Activated naive CD4-positive, alpha-beta T cell treated with Interleukin-2 at 50 U/mL for 16 hours (primary cell): ENCODE data around the gene CTDSPL.
"Not testable (repeated sequence)": the region's sequence is repeated elsewhere in the genome, so short reads cannot be mapped to it uniquely, and the experiment has no call there.

Source experiments
- DNase-seq: peaks from one replicate; pipeline ENCODE4 v3.0.0-alpha.2; 2020

Gene CTDSPL

DNA sequence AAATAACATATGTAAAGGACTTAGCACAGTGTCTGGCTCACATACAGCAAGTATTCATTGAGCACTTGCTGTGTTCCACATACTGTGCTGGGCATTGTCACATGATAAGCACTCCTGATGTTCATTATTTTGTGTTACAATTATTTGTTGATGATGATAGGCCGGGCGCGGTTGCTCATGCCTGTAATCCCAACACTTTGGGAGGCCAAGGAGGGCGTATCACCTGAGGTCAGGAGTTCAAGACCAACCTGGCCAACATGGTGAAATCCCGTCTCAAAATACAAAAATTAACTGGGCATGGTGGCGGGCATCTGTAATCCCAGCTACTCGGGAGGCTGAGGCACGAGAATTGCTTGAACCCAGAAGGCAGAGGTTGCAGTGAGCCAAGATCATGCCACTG is 110.4 kb downstream of the CTDSPL start:
- not testable (repeated sequence) for DNase-seq

DNA sequence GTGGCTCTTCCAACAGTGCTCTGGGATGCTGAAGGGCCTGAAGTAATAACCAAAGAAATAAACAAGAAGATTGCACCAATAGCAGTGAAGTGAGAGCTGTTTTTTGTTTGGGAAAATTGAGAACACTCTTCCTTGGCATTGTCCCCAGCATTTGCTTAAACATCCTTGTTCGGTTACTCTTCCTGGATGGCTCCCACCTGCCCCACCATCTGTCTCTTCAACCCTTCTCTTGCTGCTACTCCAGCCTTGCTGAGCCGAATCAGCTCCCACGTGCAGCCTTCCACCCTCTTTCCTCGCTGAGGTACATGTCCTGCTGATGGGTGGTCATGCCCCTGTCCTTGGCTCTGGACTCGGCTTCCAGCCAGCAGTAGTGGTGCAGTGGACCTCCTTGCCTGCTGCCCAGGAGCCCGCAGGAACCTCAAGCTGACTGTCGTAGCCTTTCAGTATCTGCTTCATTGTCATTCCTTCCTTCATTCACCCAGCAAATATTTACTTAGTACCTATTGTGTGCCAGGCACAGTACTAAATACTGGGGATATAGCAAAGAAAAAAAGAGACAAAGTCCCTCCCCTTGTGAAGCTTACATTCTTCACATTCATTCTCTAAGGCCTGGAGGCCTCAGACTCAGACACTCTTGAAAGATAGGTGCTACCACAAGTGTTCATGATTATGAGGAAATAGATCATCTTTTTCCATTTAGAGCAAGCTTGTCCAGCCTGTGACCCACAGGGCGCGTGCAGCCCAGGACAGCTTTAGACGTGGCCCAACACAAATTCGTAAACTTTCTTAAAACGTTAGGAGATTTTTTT is 111.8 kb downstream of the CTDSPL start:
- DNase-seq = no peak

DNA sequence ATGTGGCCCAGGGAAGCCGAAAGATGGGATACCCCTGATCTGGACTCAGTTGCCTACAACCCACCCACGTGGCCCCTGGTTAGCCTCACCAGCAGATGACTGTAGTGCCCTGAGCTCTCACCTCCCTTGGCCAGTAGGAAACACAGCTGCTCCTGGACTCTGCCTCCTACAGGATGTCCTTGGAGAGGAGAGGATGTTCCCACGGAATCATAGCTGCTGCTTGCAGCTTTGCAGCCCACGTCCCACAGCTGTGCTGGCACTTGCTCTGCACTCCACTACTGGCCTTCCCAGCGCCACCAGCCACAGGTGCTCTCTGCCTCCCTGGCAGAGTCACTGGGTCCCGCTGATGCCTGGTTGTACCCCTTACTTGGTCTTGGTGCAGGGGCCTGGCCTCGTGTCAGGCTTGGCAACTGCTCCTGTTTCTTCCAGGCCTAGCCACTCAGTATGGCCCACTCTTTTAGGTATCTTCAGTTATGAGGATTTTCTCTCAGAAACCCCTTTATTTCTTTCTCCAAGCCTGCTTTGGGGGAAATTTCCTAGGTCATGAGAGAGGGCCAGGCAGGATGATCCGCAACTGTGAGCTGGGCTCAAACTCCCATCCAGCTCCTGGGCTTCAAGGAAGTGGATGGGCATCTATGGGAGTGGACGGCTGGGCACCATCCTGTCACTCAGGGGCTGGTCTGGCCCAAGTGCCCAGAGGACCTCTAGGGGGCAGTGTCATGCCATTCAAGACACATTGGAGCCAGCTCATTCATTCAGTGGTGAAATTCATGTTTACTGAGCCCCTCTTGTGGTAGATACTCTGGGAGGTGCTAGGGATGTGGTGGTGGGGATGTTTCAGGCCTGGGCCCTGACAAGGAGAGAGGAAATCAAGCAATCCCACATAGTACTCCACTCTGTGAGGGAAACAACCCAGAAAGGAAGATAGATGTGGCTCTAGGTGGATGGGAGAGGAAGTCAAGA is 112.7 kb downstream of the CTDSPL start:
- peak; percentile 68 for DNase-seq

DNA sequence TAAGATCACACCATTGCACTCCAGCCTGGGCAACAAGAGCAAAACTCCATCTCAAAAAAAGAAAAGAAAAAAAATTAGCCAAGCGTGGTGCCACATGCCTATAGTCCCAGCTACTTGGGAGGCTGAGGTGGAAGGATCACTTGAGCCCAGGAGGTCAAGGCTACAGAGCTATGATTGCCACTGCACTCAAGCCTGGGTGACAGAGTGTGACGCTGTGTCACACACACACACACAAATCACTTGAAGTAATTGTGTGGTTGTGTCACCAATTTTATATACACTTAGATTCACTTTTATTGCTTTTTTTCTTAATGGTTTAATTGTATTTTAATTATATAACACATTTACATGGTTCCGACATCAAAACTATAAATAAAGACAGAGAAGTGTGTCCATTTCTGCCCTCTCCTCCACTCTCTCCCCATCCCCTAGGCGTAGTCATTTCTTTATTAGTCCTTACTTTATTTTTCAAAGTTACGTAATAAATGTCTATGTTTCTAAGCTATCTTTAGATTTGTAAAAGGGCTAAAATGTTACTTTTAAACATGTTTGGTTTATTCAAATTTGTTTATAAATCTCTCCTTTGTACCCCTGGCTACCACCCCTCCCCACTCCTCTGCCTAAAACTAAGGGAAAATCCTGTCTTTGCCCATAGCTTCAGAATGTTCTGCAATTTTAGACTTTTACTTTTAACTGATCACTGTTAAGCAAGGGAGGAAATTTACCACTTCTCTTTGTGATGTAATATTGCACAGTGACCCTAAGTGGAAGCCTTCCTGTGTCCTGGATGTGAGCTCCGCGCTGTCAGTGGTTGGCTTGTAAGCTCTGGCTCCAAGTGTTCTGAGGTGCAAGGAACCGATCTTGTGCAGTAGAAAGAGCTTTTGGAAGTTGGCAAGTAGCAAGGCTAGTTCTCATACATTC is 118.1 kb downstream of the CTDSPL start:
- no peak for DNase-seq

DNA sequence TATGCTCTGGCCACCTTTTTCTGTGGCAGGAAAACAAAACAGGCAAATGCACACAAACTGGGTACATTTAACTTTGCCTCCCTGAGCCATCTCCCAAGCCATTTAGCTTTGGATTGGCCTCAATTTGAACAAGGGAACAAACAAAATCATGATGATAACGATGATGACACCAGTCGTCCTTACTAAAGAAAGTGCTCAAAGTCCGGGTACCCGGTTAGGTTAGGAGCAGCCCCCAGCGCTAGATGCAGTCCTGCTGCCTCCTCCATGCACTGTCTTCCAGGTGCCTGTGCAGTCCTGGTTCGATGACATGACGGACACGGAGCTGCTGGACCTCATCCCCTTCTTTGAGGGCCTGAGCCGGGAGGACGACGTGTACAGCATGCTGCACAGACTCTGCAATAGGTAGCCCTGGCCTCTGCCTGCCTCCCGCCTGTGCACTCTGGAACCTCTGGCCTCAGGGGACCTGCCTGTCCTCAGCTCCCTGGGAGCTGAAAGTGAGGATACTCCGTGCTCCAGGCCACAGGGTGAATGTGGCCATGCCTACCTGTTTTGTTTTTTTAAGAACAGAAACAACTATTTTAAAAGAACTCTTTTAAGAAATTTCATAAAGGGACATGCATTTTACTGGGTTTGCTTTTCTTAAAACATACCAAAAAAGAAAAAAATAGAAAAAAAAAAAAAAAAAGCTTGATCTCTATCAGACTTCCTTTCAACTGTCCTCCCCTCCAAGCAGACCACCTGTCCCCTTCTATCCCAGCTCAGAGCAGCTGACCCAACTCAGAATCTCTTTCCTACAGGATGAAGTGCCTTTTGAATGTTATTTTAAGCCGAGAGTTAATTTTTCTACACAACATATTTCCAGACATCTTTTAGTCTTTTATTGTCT is 119.0 kb downstream of the CTDSPL start:
- no peak for DNase-seq

DNA sequence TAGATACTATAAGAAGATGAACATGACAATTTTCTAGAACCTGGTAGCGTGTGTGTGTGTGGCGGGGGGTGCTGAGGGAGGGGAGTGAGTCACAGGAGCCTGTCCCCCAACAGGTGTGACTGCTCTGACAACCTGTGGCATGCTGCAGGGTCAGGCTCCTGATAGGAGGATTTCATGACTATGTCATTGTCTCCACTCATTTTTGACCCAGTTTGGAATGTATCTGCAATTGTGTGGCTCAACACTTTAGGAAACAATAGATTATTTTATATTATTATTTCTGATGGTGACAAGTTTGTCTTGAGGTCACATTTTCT is 119.6 kb downstream of the CTDSPL start:
- no peak for DNase-seq

DNA sequence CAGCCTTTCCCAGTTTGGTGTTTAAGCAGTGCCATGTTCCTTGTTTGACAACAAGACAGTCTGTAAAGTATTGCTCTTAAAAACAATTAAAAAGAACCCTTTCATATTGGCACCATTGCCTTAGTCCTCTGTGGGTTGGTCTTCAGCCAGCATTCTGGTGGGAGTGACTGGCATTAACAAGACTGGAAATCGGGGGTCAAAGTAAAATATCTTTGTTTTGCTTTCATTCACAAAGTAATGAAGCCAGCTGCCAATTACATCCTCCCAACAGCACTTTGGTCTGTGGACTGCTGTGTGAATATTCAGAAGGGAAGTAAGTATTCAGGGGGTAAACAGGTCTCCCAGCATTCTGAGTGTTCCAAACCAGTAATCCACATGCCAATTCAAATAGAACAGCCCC is 120.7 kb downstream of the CTDSPL start:
- no peak for DNase-seq

DNA sequence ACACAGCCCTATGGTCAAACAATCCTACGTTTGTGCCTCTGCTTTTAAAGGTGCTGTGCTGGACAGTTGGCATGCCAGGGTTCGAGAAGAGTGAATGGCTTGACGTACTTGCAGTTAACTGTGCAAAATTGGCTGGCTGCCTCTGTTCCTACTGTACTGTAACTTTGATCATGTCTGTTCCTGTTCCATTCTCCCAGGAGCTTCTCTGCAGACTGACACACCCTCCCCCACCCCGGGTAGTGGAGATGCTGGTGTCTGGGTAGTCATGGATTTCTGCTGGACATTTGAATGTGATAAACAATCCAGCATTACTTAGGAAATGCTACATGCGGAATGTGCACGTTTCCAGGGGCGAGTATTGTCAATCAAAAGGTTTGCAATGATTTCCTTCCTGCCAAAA is 122.4 kb downstream of the CTDSPL start:
- DNase-seq = no peak

DNA sequence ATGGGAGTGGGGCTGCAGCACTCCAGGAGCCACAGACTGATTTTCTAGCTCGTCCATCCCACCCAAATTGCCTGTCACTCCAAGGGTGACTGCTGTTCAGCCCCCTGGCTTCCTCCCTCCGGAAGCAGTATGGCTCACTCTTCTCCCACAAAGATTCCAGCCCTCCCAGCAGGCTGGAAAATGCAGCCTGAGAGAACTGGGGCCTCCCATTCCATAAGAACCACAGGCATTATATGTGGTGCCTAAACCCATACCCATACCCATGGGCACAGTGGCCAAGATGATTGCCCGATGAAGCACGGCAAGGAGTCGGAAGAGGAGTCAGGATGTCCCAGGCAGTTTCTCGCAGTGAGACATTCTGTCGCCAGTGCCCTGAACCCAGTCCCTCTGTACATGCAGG is 122.9 kb downstream of the CTDSPL start:
- no peak for DNase-seq

DNA sequence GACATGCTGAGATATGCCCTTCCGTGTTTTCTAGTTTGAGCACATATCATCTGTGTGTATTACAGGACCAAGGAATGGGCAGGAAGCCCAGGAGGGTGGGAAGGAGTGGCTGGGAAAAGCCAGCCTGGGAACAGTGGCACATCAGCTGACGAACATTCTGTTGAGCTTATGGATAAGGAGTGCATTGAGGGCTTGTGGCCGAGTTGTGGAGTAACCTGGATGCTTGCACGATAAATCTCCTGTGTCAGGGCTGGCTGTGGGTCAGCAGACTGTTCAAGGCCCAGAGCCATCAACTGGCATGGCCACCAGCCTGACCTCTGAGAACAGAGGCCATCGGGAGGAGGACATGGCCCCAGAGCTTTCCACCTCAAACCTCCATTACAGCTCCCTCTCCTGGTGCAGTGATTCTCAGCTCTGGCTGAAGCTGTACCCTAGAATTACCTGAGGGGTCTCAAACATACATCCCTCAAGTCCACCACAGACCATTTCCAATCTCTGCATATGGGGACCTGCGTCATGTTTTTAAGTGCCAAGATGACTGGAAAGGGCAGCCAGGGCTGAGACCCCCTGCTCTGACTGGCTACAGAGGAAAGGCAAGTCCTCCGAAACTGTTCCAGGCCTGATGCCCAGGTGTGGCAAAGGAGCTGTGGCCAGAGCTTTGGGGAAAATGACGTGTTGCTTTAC is 124.1 kb downstream of the CTDSPL start:
- no peak for DNase-seq

DNA sequence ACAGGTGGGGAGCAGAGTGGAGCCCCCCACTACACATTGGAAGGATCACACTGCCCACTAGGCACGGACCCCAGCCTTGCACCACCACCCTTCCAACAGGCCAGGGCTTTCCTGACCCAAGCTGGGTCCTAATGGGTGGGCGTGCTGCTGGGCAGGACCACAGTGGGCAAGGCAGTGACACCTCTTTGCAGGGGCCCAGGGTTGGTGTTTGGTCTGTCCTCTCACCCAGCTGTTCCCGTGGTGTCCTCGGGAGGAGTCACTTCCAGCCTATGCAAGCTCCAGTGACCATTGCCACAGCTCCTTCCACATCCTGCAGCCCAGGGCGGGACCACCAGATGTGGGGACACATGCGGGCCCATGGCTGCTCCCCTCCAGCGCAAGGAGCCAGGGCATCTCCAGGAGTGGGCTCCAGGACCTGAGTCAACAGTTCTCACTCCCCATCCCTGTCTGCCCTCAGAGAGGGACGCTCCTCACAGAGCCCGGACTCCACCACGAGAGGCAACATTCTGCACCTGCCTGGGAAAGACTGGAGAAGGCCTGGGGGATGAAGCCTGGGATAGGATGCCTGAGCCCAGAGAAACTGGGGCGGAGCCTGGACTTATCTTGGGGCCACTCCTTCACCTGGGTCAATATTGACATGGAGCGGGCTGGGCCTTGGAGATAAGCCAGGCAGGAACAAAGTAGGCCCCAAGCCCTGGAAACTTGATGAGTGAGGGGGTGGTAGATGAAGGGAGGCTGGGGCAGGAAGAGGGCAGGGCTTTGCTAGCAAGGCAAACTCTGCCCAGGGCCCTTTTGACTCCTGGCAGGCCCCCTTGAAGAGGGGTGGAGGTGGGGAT is 125.0 kb downstream of the CTDSPL start:
- DNase-seq = no peak

DNA sequence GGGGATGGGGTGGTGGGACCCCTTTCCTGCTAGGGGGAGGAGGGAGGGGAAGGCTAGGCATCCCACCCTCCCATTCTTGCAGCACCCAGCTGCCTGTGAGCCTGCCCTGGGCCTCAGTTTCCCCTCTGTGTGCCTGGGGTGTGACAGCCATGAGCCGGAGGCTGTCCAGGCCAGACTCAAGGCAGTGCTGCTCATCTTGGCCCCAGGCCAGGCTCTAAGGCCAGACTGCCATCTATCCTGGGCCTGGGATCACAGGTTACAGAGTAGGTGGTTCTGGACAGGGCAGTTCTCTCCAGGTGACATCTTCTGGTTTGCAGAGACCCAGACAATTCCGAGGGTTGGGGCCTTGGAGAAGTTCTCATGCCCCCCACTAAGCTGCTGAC is 125.6 kb downstream of the CTDSPL start:
- no peak for DNase-seq

DNA sequence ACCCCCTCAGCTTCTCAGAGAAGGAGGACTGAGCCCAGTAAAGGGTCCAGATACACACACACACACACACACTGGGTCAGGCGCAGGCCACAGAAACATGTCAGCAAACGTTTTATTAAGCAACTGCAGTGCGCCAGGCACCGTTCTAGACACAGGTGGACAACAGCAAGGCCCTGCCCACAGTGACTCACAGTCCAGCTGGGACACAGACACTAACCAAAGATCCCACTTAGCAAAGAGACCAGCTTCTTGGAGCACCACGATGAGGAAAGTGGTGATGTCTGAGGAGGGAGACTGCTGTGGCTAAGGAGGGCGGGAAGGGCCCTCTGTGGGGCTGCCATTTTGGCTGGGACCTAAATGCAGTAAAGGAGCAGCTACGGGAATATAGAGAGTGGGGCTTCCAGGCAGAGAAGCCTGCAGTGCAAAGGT is 126.1 kb downstream of the CTDSPL start:
- DNase-seq = no peak

DNA sequence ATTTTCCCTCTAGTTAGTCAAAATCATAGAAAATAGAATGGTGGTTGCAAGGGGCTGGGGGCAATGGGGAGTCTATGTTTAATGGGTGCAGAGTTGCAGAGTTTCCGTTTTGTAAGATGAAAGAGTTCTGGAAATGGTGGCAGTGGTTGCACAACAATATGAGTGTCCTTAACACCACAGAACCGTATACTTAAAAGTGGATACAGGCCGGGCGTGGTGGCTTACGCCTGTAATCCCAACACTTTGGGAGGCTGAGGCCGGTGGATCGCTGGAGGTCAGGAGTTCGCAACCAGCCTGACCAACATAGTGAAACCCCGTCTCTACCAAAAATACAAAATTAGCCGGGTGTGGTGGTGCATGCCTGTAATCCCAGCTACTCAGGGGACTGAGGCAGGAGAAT is 126.7 kb downstream of the CTDSPL start:
- not testable (repeated sequence) for DNase-seq

DNA sequence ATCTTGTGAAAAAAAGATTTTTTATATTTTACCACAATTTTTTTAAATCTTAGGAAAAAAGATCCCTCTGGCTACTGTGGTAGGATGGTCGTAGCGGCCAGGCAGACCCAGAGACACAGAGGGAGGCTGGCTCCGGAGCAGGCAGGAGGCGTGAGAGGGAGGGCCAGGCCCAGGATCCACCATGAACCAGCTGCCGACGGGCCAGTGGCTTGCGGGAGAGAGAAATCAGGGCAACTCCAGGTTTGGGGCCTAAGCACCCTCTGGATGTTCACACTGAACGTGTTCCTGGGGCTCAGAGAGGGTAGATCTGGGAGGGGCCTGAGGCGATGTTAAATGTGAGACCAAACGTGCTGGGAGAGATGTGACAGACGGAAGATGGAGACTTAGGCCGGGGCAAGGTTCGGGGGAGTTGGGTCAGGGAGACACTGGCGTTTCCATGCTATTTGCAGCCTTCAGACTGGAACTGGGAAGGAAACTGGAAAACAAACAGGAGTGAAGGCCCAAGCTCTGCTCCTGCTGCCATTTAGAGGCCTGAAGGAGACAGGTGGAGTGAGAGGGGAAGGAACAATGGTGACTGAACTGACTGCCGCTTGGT is 127.3 kb downstream of the CTDSPL start:
- no peak for DNase-seq

DNA sequence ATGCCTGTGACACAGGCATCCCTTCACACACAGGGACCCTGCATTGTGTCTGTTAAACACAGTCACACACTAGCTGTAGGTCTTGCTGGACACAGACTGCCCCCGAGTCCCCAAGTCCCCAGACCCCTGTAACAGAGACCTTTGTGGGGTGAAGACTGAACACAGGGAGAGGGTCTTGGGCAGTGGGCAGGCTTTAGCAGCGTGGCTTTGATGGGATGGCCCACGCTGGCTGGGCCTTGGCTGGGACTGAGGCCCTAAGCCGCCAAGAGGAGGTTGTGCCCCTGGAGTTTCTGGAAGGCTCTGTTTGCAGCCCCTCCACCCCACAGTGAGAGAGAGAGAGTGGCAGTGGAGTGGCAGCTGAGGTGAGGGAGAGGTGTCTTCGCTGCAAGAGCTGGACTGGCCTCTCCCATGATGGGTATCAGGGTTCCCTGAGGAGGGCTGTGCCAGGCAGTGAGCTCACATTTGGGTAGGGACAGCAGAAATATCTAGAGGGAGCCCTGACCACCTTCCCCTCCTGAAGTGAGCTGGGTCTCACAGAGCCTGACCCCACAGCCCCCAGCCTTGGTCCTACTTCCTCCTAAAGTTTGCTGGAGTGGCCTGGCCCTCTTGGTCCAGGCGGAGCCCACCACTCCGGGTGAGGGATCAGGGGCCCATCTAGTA is 128.3 kb downstream of the CTDSPL start:
- no peak for DNase-seq

DNA sequence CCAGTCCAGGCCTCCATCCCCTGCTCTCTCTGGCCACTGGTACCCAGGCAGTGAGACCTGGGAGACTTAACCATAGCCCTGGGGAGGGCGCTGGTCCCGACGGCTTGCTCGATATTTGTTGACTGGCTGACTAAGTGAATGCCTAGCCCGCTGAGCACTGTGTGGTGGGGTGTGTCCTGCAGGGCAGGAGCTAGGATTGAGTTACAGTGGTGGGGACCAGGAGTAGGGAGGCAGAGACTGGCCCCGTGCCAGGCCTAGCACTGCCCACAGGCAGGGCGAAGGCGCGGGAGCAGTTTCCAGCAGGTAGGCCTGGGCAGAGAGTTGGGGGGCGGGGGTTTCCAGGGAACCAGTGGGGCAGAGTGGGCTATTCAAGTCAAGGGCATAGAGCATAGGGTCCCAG is 128.8 kb downstream of the CTDSPL start, which contains the start of gene VILL:
Gene VILL (plus strand): TSS at position 260 of the 400 bp plus-strand sequence. CDS start 2,887 bp downstream, outside the sequence.
- DNase-seq = no peak

DNA sequence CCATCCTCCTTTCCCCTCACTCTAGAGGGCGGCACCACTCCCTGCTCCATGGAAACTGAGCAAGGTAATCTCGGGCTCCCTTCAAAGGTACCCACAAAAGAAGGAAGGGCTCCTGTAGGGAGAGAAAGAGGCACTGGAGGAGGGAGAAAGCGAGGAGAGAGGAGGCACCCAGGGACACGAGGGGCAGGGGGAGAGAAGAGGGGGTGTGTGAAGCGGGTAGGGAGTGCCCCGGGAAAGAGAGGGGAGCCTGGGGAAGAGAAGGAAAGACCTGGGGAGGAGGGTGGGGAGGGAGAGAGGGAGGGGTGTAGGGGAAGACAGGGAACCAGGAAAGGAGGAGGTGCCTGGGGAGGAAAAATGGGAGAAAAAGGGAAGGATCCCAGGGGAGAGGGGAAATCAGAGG is 129.4 kb downstream of the CTDSPL start:
- DNase-seq = no peak

DNA sequence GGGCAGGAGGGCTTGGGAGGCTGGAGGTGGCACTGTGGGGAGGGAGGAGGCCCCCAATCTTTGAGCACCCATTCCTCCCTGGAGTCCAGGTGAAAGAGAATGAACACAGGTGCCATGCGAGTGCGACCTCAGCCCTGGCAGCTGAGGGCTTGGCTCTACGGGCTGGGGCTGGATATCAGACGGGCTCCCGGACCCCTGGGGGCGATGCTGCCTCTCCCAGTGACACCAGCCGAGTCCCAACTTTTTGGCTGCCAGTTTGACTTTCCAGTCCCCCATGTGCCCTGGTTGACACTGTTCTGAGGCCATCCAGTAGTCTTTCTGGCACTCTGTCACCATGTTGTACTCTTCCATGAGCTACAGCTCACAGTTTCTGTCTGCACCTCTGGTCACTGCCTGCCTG is 130.1 kb downstream of the CTDSPL start:
- DNase-seq = no peak
